GM13977 (cell line): ENCODE data around the gene UBE2U.
"Not testable (repeated sequence)": the region's sequence is repeated elsewhere in the genome, so short reads cannot be mapped to it uniquely, and the experiment has no call there.

Source experiments
- DNase-seq: peaks from one replicate; pipeline ENCODE4 v3.0.0; 2012; ENCODE audit warnings: low spot score
- CTCF ChIP-seq: IDR thresholded peaks from 2 replicates; pipeline ENCODE4 v1.5.1; 2012; ENCODE audit warnings: mild to moderate bottlenecking, control low read depth; ENCODE audit not compliant: insufficient read depth; ENCODE audit errors: extremely low read depth, missing control alignments
- in situ Hi-C: fragments of 300-500 bp; cut with MboI; formaldehyde crosslinking; loops from one replicate; pipeline ENCODE4 v1.12.0; 2022; ENCODE audit warnings: low sequenced_read_pairs, low pct_unique_long_range_greater_than_20kb, mixed read lengths, inconsistent platforms; ENCODE audit not compliant: unreplicated experiment

Gene UBE2U

GRCh38 chr1:64241069-64241468 lies 37.6 kb downstream of the UBE2U start:
- DNase-seq: no peak
- TF ChIP-seq CTCF: no peak
- in situ Hi-C loops: loop anchor here (25.0 kb wide), 1 partner anchor 629 kb away; no protein-coding TSS in a partner anchor

- in situ Hi-C loops: loop anchor here (25.0 kb wide), 1 partner anchor 631 kb away; no protein-coding TSS in a partner anchor
- no peak for DNase-seq
- peak; percentile 26 for TF ChIP-seq CTCF
Observed at GRCh38 chr1:64242895-64243756, 39.7 kb downstream of the UBE2U start.

- in situ Hi-C loops: loop anchor here (25.0 kb wide), 1 partner anchor 631 kb away; no protein-coding TSS in a partner anchor
Observed at GRCh38 chr1:64243757-64244080, 40.3 kb downstream of the UBE2U start.

GRCh38 chr1:64245495-64245894 lies 42.1 kb downstream of the UBE2U start:
- in situ Hi-C loops: loop anchor here (25.0 kb wide), 1 partner anchor 633 kb away; no protein-coding TSS in a partner anchor
- TF ChIP-seq CTCF: no peak
- no peak for DNase-seq

More at GRCh38 chr1:64243757-64244080, 40.3 kb downstream of the UBE2U start:
- no peak for DNase-seq
- TF ChIP-seq CTCF: no peak

- TF ChIP-seq CTCF: peak; percentile 69
- in situ Hi-C loops: loop anchor here (25.0 kb wide), 1 partner anchor 634 kb away; no protein-coding TSS in a partner anchor
- DNase-seq: peak; percentile 36
Observed at GRCh38 chr1:64246294-64246917, 43.0 kb downstream of the UBE2U start.

- no peak for DNase-seq
- in situ Hi-C loops: loop anchor here (25.0 kb wide), 1 partner anchor 636 kb away; no protein-coding TSS in a partner anchor
- no peak for TF ChIP-seq CTCF
Observed at GRCh38 chr1:64248065-64248464, 44.6 kb downstream of the UBE2U start.

GRCh38 chr1:64250472-64250871 lies 47.0 kb downstream of the UBE2U start:
- not testable (repeated sequence) for DNase-seq
- in situ Hi-C loops: loop anchor here (25.0 kb wide), 2 partner anchors 412 to 562 kb away; no protein-coding TSS in a partner anchor
